Pons (tissue), 1 donor: ENCODE data around the gene ITGB7.
A peak's percentile ranks its signal among the peaks of the same experiment; 100 is the strongest.

ENCODE experiments used
- DNase-seq: peaks from one replicate; pipeline ENCODE4 v3.0.0-alpha.2; 2016; ENCODE audit warnings: low spot score

The ITGB7 gene

GRCh38 chr12:53231671-53231920, 24.5 kb upstream of the ITGB7 start:
- DNase-seq: no peak

- no peak for DNase-seq
Measured at GRCh38 chr12:53230108-53230845, 23.2 kb upstream of the ITGB7 start.

- DNase-seq: no peak
Measured at GRCh38 chr12:53229454-53229853, 22.4 kb upstream of the ITGB7 start.

GRCh38 chr12:53227836-53228235, 20.8 kb upstream of the ITGB7 start:
- no peak for DNase-seq

GRCh38 chr12:53227341-53227740, 20.3 kb upstream of the ITGB7 start:
- DNase-seq: no peak

GRCh38 chr12:53226815-53227214, 19.8 kb upstream of the ITGB7 start:
- no peak for DNase-seq

GRCh38 chr12:53225635-53226424, 18.8 kb upstream of the ITGB7 start:
- DNase-seq: no peak

GRCh38 chr12:53224897-53225634, 18.0 kb upstream of the ITGB7 start:
- no peak for DNase-seq

- DNase-seq: no peak
Measured at GRCh38 chr12:53224061-53224896, 17.2 kb upstream of the ITGB7 start.

- DNase-seq: peak; percentile 85
Measured at GRCh38 chr12:53223389-53224060, 16.5 kb upstream of the ITGB7 start.

- DNase-seq: no peak
Measured at GRCh38 chr12:53222806-53223261, 15.8 kb upstream of the ITGB7 start.

GRCh38 chr12:53222170-53222721, 15.2 kb upstream of the ITGB7 start:
- no peak for DNase-seq

- DNase-seq: no peak
Measured at GRCh38 chr12:53221203-53222080, 14.4 kb upstream of the ITGB7 start.

- DNase-seq: peak; percentile 69
Measured at GRCh38 chr12:53220694-53221202, 13.7 kb upstream of the ITGB7 start.

GRCh38 chr12:53219956-53220693, 13.1 kb upstream of the ITGB7 start:
- DNase-seq: no peak

- DNase-seq: no peak
Measured at GRCh38 chr12:53219292-53219955, 12.4 kb upstream of the ITGB7 start.

- DNase-seq: no peak
Measured at GRCh38 chr12:53218551-53219291, 11.7 kb upstream of the ITGB7 start.

GRCh38 chr12:53217931-53218307, 10.9 kb upstream of the ITGB7 start:
- no peak for DNase-seq
